ENCODE results near the gene PRRX2. TPM values are rescaled to one million over a fixed set of nuclear protein-coding genes. Genes with fewer than 3 reads are reported as not detected.

PRRX2 gene
- polyA plus RNA-seq, 6 donors from 2014 or later = not detected

DNA sequence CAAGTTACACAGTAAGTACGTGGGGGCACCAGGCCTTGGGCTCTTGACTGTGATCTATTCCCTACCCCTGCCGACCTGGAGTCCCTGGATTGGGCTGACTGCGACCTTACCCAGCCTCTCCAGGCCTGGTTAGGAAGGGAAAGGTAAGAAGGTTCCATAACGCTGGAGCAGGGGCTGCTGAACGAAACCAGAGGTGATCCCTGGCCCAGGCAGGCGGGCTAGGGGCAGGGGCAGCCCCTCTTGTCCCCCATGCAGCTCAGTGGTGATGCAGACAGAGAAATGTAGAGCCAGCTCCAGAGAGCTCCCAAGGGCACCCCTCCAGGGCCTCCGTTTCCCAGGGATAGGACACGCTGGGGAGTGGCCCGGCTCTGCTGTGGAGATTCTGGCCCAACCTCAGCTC lies 14.1 kb downstream of the PRRX2 start:
- Mint-ChIP-seq H3K27me3 (peaks cover 11 to 62% (median 40%) of the 10 kb centered on the region in 3 donors), H3K36me3 (no peaks in the 10 kb centered on the region), H3K4me3 (no peak overlapping the region), H3K27ac (no peak overlapping the region), H3K9me3 (no peaks in the 10 kb centered on the region), H3K4me1 (no peaks in the 10 kb centered on the region)
- no peak for ATAC-seq (ENCODE audit: low read depth in 2 of 2)
- no peak for DNase-seq

- DNase-seq (no peak), ATAC-seq (ENCODE audit: low read depth in 2 of 2) (no peak)
- Mint-ChIP-seq H3K9me3 (no peaks in the 10 kb centered on the region), H3K4me3 (no peak overlapping the region), H3K36me3 (no peaks in the 10 kb centered on the region), H3K27ac (no peak overlapping the region), H3K27me3 (peaks cover 5 to 57% (median 35%) of the 10 kb centered on the region in 3 donors), H3K4me1 (no peaks in the 10 kb centered on the region)
Measured at GRCh38 chr9:129681924-129682323, 16.5 kb downstream of the PRRX2 start.

- no peak for DNase-seq
- no peak overlapping the region for H3K4me3 Mint-ChIP-seq
- no peaks in the 10 kb centered on the region for H3K9me3 Mint-ChIP-seq
- H3K4me1 Mint-ChIP-seq = no peaks in the 10 kb centered on the region
- H3K27me3 Mint-ChIP-seq = peaks cover 3 to 53% (median 31%) of the 10 kb centered on the region in 3 donors
- no peaks in the 10 kb centered on the region for H3K36me3 Mint-ChIP-seq
- H3K27ac Mint-ChIP-seq = no peak overlapping the region
- no peak for ATAC-seq (ENCODE audit: low read depth in 2 of 2)
Measured at GRCh38 chr9:129682381-129682780, 16.9 kb downstream of the PRRX2 start.

DNA sequence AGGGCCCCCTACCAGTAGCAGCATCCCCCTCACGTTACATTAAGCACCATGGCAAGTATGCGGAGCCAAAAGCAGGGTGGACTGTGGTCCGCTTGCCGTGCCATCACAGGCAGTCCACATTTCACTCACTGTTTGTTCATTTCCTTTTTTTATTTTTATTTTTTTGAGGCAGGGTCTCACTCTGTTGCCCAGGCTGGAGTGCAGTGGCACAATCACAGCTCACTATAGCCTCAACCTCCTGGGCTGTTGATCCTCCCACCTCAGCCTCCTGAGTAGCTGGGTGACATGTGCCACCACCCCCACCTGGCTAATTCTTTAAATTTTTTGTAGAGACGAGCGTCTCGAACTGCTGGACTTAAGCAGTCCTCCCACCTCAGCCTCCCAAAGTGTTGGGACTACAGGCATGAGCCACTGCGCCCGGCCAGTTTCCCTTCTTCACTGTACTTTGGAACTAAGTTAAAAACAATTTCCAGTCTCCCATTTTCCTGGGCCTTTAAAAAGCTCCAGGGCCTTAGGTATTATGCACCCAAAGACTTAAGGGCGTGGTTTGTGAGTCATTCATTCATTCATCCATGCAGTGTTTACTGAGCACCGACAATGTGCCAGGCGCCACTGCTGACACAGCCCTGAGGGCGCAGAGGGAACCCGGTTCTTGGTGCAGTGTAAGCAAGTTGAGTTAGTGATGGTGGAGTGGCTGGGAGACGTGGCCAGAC lies 19.9 kb downstream of the PRRX2 start:
- ATAC-seq (ENCODE audit: low read depth in 2 of 2) (no peak), DNase-seq (no peak)
- H3K27me3 Mint-ChIP-seq = peaks cover 0 to 35% (median 15%) of the 10 kb centered on the region in 3 donors
- no peaks in the 10 kb centered on the region for H3K4me1 Mint-ChIP-seq
- no peaks in the 10 kb centered on the region for H3K36me3 Mint-ChIP-seq
- no peaks in the 10 kb centered on the region for H3K9me3 Mint-ChIP-seq
- H3K27ac Mint-ChIP-seq = peak overlapping the region in 1 of 6 donors; percentile 57
- H3K4me3 Mint-ChIP-seq = no peak overlapping the region

DNA sequence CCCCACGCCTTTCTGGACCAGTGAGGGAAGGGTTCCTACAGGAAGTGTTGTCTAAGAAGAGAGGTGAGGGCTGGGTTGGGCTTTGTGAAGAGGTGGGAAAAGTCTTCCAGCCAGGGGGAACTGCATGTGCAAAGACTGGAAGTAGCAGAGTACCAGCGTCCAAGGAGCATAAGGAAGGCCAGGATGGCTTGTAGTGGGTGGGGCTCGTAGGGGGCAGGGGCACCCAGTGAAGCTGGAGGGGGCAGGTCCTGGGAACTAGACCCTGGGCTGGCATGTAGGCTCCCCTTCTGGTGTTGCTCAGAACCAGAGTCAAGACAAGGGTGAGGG lies 20.4 kb downstream of the PRRX2 start:
- Mint-ChIP-seq H3K4me3 (no peak overlapping the region), H3K4me1 (no peaks in the 10 kb centered on the region), H3K27ac (peak overlapping the region in 1 of 6 donors; percentile 65), H3K36me3 (no peaks in the 10 kb centered on the region), H3K9me3 (no peaks in the 10 kb centered on the region), H3K27me3 (peaks cover 0 to 35% (median 15%) of the 10 kb centered on the region in 3 donors)
- DNase-seq (no peak), ATAC-seq (ENCODE audit: low read depth in 2 of 2) (no peak)

- DNase-seq (no peak), ATAC-seq (ENCODE audit: low read depth in 2 of 2) (no peak)
- peaks cover 4 to 35% (median 15%) of the 10 kb centered on the region in 3 donors for H3K27me3 Mint-ChIP-seq
- no peak overlapping the region for H3K4me3 Mint-ChIP-seq
- peak overlapping the region in 1 of 6 donors; percentile 18 for H3K27ac Mint-ChIP-seq
- H3K4me1 Mint-ChIP-seq = no peaks in the 10 kb centered on the region
- no peaks in the 10 kb centered on the region for H3K36me3 Mint-ChIP-seq
- H3K9me3 Mint-ChIP-seq = no peaks in the 10 kb centered on the region
Measured at GRCh38 chr9:129686736-129687135, 21.3 kb downstream of the PRRX2 start.

- Mint-ChIP-seq H3K4me1 (no peaks in the 10 kb centered on the region), H3K27ac (no peak overlapping the region)
- no peak for DNase-seq
Measured at GRCh38 chr9:129687391-129687790, 21.9 kb downstream of the PRRX2 start.

GRCh38 chr9:129688285-129689043 lies 23.0 kb downstream of the PRRX2 start:
- Mint-ChIP-seq H3K36me3 (no peaks in the 10 kb centered on the region), H3K27me3 (peaks cover 4 to 20% (median 8%) of the 10 kb centered on the region in 3 donors), H3K4me1 (no peaks in the 10 kb centered on the region), H3K4me3 (no peak overlapping the region), H3K9me3 (no peaks in the 10 kb centered on the region), H3K27ac (no peak overlapping the region)
- ATAC-seq (ENCODE audit: low read depth in 2 of 2) = no peak
- no peak for DNase-seq

More at GRCh38 chr9:129687391-129687790, 21.9 kb downstream of the PRRX2 start:
- Mint-ChIP-seq H3K36me3 (no peaks in the 10 kb centered on the region), H3K27me3 (peaks cover 4 to 30% (median 10%) of the 10 kb centered on the region in 3 donors), H3K9me3 (no peaks in the 10 kb centered on the region), H3K4me3 (no peak overlapping the region)
- ATAC-seq (ENCODE audit: low read depth in 2 of 2) = no peak

GRCh38 chr9:129692534-129692933 lies 27.1 kb downstream of the PRRX2 start:
- Mint-ChIP-seq H3K9me3 (no peaks in the 10 kb centered on the region), H3K27ac (no peak overlapping the region), H3K4me3 (no peak overlapping the region), H3K36me3 (peaks cover 0 to 5% of the 10 kb centered on the region in 2 donors), H3K4me1 (peaks cover 0 to 4% (median 3%) of the 10 kb centered on the region in 3 donors), H3K27me3 (peaks cover 23 to 39% (median 34%) of the 10 kb centered on the region in 3 donors)
- ATAC-seq (ENCODE audit: low read depth in 2 of 2) = no peak
- no peak for DNase-seq

GRCh38 chr9:129693741-129694140 lies 28.3 kb downstream of the PRRX2 start:
- Mint-ChIP-seq H3K4me1 (peaks cover 0 to 4% (median 3%) of the 10 kb centered on the region in 3 donors), H3K9me3 (no peaks in the 10 kb centered on the region), H3K4me3 (peak overlapping the region in 1 of 8 donors; percentile 9), H3K27me3 (peaks cover 27 to 43% (median 34%) of the 10 kb centered on the region in 3 donors), H3K27ac (no peak overlapping the region), H3K36me3 (peaks cover 0 to 5% of the 10 kb centered on the region in 2 donors)
- DNase-seq = no peak
- no peak for ATAC-seq (ENCODE audit: low read depth in 2 of 2)

DNA sequence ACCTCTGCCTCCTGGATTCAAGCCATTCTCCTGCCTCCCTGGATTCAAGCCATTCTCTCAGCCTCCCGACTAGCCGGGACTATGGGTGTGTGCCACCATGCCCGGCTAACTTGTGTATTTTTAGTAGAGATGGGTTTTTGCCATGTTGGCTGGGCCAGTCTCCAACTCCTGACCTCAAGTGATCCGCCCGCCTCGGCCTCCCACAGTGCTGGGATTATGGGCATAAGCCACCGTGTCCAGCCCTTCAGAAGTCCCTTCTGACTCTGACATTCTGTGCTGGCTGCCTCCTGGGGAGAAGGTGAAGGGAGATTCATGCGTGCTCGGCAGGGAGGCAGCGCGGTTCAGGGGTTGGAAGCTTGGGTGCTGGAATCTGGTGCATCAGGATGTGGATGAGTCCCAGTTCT lies 28.8 kb downstream of the PRRX2 start:
- Mint-ChIP-seq H3K27ac (no peak overlapping the region), H3K36me3 (peaks cover 0 to 5% of the 10 kb centered on the region in 2 donors)
- ATAC-seq (ENCODE audit: low read depth in 2 of 2) = no peak

GRCh38 chr9:129695870-129696269 lies 30.4 kb downstream of the PRRX2 start:
- ATAC-seq (ENCODE audit: low read depth in 2 of 2) (no peak), DNase-seq (no peak)
- no peak overlapping the region for H3K27ac Mint-ChIP-seq
- peaks cover 39 to 54% (median 41%) of the 10 kb centered on the region in 3 donors for H3K27me3 Mint-ChIP-seq
- peaks cover 0 to 4% (median 3%) of the 10 kb centered on the region in 3 donors for H3K4me1 Mint-ChIP-seq
- no peaks in the 10 kb centered on the region for H3K9me3 Mint-ChIP-seq
- H3K4me3 Mint-ChIP-seq = no peak overlapping the region
- H3K36me3 Mint-ChIP-seq = peaks cover 0 to 5% of the 10 kb centered on the region in 2 donors

More for the DNA sequence above, 28.8 kb downstream of the PRRX2 start:
- Mint-ChIP-seq H3K4me1 (peaks cover 0 to 4% (median 3%) of the 10 kb centered on the region in 3 donors), H3K4me3 (no peak overlapping the region), H3K27me3 (peaks cover 30 to 46% (median 34%) of the 10 kb centered on the region in 3 donors), H3K9me3 (no peaks in the 10 kb centered on the region)
- DNase-seq = no peak

GRCh38 chr9:129696944-129697655 lies 31.7 kb downstream of the PRRX2 start:
- peaks cover 0 to 5% of the 10 kb centered on the region in 2 donors for H3K36me3 Mint-ChIP-seq
- peak overlapping the region in 2 of 8 donors; percentile 48 to 56 for H3K4me3 Mint-ChIP-seq
- peaks cover 0 to 4% (median 3%) of the 10 kb centered on the region in 3 donors for H3K4me1 Mint-ChIP-seq
- DNase-seq (no peak), ATAC-seq (ENCODE audit: low read depth in 2 of 2) (no peak)
- H3K9me3 Mint-ChIP-seq = no peaks in the 10 kb centered on the region
- peak overlapping the region in 1 of 6 donors; percentile 86 for H3K27ac Mint-ChIP-seq
- peaks cover 39 to 61% (median 43%) of the 10 kb centered on the region in 3 donors for H3K27me3 Mint-ChIP-seq

All from naive B cell (primary cell).